GM18520 (cell line): Measurements from ENCODE around the gene PHC2.

Source experiments
- ATAC-seq: cut with Tn5 transposase; IDR thresholded peaks from one replicate; pipeline ENCODE4 v1.9.1; 2021; ENCODE audit not compliant: unreplicated experiment

PHC2 gene

GRCh38 chr1:33392639-33393038 lies 38.3 kb downstream of the PHC2 start:
- no peak for ATAC-seq

DNA sequence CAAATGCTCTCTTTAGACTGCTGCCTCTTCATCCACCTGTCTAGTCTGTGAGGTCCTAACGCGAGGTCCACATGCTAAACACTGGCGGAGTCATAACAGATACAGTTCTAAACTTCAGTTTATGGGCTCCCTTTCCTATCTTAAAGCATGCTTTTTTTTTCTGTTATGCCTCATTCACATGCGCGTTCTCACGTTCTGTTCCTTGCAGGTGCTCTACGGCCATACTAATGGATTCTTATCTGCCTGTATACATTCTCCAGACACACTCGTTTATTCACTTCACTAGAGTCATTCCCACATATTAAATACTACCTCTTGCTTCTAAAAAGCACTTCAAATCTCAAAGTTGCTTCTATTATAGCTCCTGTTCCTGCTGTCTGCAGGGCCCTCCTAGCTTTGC lies 38.7 kb downstream of the PHC2 start:
- no peak for ATAC-seq

- ATAC-seq, result no peak
Measured at GRCh38 chr1:33391343-33392078, 39.4 kb downstream of the PHC2 start.

- ATAC-seq, result no peak
Measured at GRCh38 chr1:33390542-33390941, 40.4 kb downstream of the PHC2 start.

GRCh38 chr1:33388805-33389771 lies 41.8 kb downstream of the PHC2 start:
- no peak for ATAC-seq

GRCh38 chr1:33387625-33388024 lies 43.3 kb downstream of the PHC2 start:
- no peak for ATAC-seq

DNA sequence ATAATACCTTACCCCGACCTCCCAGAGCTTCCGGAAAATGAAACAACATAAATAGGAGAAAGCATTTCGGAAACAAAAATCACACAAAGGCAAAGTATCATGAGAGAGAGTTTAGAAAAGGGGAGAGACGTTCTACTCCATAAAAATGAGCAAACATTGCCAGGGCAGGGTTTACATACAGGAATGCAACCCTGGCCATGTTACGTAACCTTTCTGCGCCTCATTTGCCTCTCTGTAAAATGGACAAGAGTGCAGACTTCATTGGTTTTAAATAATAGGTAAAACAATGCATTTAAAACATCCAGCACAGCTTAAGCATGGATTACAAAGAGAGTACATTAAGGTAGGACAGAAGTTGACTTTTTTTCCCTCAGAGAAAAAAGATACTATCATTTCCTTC lies 45.6 kb downstream of the PHC2 start:
- no peak for ATAC-seq

- ATAC-seq, result no peak
Measured at GRCh38 chr1:33384040-33384812, 46.7 kb downstream of the PHC2 start.

DNA sequence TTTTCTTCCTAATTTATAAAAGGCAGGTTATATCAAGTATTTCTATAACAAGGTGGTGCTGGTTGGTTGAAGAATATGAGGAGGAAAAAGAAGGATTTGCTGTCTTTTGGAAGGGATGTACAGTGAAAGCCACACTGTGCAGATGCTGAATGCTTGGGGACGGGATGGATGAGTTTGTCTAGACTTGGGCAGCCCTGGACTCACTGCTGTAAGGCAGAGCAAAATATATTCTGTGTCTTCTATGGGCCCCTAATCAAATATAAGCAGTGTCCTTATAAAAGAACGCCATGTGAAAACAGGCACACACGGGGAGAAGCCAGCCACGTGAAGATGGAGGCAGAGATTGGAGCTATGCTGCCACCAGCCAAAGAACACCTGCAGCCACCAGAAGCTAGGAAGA lies 47.4 kb downstream of the PHC2 start:
- no peak for ATAC-seq

DNA sequence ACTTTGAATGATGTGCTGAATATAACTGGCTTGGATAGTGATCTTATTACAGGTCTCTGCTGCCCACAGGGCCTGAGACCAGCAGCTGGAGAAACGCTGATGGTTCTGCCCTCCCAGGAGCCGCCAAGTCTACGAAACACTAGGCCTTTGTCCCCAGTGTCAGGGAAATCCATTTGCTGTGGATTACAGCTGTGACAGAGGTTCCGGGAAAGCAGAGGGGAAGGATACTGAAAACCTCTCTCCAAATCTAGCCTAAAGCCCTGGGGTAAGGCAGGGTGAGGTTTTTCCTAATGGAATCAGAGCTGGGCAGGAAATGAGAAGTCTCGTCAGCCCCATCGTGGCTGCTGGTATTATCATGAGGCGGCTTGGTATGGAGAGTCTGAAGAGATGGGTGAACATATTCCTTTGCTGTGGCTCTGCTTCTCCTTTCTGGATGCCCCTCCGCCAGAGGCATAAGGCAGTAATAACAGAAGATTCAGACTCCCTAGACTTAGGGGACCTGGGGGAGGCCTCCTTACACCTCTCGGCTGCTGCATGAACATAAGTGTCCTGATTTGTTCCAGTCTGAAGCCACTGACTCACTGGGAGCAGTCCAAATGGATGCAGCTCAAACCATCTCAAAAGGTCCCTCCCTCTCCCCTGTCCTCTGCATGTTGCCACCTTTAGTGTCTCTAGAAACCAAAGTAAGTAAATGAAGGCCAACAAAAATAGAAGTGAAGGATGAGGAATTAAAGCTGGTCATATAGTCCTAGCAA lies 48.1 kb downstream of the PHC2 start:
- no peak for ATAC-seq

- ATAC-seq, result no peak
Measured at GRCh38 chr1:33381977-33382376, 48.9 kb downstream of the PHC2 start.

DNA sequence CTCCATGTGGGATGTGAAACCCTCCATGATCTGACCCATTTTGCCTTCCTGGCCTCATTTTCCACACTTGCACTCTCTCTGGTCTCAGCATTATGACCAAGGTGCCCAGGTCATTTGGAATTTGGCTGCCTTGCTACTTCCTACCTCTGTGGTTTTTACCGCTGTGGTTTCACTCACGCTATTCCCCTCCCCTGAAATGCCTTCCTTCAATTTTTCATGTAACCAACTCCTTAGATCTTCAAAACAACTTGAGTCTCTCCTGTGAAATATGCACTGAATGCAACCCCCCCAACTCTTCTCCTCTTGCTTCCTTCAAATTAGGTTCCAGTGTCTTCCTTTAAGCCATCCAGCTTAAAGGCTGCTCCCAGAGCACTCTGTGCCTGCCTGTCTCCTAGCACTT lies 50.1 kb downstream of the PHC2 start:
- ATAC-seq, result no peak

DNA sequence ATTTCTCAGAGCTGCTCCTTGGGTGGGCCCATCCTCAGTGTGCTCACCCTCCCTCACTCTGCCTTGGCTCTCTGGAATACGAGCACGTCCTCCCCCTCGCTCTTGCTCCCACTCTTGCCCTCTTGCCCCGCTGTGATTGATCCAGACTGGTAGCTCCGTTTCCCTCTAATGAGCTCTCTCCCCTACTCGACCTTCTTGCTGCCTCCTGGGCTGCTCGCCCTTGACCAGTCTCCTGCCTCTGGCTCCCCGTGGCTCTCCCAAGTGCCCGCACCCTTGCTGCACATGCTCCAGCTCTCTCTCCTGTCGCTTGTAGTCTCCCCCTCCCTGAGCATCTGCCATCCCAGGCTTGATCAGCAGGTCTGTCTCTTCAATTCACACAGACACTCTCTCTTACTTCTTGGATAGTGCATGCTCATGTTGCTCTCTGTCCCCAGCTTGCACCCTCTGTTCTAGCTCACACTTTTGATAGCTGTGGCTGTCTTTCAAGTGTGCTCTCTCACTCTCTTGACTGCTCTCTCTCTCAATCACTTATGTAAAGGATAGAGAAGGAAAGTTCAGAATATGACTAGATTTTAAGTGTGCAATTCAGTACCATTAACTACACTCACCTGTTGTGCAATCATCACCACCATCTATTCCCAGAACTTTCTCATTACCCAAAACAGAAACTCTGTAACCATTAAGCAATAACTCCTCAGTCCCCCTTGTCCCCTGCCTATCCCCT lies 51.1 kb downstream of the PHC2 start:
- no peak for ATAC-seq

DNA sequence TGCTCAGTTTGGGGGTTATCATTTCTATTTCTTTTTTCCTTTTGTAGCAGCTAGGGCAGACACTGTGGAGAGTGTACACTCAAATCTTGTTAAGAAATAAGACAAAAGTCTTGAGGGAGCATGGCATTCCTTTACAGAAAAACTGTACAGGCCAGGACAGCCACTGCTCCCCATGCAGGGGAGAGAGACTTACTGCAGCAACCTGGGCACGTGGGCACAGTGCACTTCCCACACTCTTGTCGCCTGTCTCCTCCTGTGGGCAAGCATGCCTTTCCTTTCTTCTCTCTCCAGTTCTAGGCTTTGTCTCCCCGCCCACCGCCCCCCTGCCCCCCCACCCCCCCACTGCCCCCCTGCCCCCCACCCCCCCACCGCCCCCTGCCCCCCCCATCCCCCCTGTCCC lies 51.9 kb downstream of the PHC2 start:
- no peak for ATAC-seq

GRCh38 chr1:33378524-33378923 lies 52.4 kb downstream of the PHC2 start:
- ATAC-seq, result no peak

DNA sequence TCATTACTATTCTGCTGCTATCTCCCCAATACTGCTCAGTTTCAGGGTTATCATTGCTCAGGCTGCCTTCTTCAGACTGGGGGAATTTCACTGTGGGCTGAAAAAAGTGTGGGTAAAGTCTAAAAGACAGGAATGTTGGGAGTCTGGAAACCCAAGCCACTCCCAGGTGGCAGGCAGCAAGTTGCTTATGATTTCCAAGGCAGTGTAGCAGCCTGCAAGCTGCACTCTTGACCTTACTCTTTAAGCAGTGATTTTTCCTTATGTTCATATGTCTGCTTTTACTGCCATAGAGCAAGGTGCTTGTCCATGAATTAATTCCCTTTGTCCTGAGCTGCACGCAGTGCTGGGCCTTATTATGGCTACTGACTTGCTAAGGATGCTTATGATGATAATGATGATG lies 53.1 kb downstream of the PHC2 start:
- ATAC-seq, result no peak

DNA sequence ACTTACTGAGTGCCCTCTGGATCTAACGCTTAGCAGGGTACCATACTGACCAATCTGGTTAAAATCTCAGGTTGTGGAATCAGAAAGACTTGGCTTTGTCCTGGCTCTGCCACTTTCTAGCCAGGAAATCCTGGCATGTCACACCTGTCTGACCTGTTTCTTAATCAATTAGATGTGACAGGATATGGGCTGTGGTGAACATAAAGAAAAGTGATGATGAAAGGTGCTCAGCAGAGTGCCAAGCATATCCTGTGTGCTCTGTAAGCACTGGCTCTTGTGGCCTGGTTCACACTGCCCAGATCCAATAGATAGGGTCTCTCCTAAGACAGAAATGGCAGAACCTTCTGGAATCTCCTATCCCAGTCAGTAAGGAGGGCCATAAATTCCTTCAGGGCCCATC lies 53.9 kb downstream of the PHC2 start:
- no peak for ATAC-seq

DNA sequence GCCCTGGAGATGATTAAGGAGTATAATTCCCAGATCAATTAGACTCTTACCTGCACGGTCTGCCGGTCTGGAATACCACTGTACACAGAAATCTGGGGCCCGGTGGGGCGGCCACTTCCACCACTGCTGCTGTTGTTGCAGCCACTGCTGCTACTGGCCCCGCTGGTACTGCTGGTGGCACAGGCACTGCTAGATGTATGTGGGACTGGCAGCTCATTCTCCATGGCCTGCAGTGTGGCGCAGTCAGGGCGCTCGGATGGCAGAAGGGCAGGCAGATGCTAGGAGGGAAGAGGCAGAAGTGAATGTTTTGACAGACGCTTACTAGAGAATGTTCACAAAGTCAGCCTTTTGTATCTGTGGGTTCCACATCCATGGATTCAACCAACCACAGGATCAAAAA lies 55.6 kb downstream of the PHC2 start:
- ATAC-seq, result no peak

GRCh38 chr1:33374336-33375105 lies 56.4 kb downstream of the PHC2 start:
- ATAC-seq, result no peak
